Measurements from ENCODE around the gene BRF1. TPM values are rescaled to one million over a fixed set of nuclear protein-coding genes. Genes with fewer than 3 reads are reported as not detected.

The BRF1 gene
- total and polyA plus RNA-seq, 2 of the 13 experiments (the other 11 are each of a cell fraction or from before 2014, with no cell fraction given), result 5.1 to 11.0 TPM

GRCh38 chr14:105216490-105217247 lies 84.1 kb downstream of the BRF1 start:
- Histone ChIP-seq H2AFZ (ENCODE audit: low read length) (no peak overlapping the region), H3K4me1 (ENCODE audit: insufficient read depth, low read length) (no peaks in the 10 kb centered on the region), H3K9me3 (ENCODE audit: low read length) (no peaks in the 10 kb centered on the region), H3K27ac (ENCODE audit: extremely low read length, insufficient read depth, low read length) (no peak overlapping the region), H3K4me3 (replicated peaks in 1 of 3; ENCODE audit: insufficient read depth in 1 of 3, low read depth in 2 of 3, low read length in 3 of 3) (no peak overlapping the region), H3K27me3 (ENCODE audit: control insufficient read depth in 1 of 2, insufficient read depth in 2 of 2, low read length in 2 of 2) (no peaks in the 10 kb centered on the region), H3K36me3 (replicated peaks in 1 of 2; ENCODE audit: control insufficient read depth in 1 of 2, insufficient read depth in 2 of 2, low read length in 2 of 2) (peaks cover 24 to 30% of the 10 kb centered on the region in 2 experiments; a peak in 4 of 5 replicates), H3K79me2 (ENCODE audit: insufficient read depth, low read length) (no peaks in the 10 kb centered on the region), H3K4me2 (ENCODE audit: low read depth, low read length) (no peak overlapping the region), H3K9ac (ENCODE audit: insufficient read depth, low read depth, low read length) (no peak overlapping the region), H4K20me1 (ENCODE audit: insufficient read depth, low read length) (no peaks in the 10 kb centered on the region)
- TF ChIP-seq, protein P1, sequence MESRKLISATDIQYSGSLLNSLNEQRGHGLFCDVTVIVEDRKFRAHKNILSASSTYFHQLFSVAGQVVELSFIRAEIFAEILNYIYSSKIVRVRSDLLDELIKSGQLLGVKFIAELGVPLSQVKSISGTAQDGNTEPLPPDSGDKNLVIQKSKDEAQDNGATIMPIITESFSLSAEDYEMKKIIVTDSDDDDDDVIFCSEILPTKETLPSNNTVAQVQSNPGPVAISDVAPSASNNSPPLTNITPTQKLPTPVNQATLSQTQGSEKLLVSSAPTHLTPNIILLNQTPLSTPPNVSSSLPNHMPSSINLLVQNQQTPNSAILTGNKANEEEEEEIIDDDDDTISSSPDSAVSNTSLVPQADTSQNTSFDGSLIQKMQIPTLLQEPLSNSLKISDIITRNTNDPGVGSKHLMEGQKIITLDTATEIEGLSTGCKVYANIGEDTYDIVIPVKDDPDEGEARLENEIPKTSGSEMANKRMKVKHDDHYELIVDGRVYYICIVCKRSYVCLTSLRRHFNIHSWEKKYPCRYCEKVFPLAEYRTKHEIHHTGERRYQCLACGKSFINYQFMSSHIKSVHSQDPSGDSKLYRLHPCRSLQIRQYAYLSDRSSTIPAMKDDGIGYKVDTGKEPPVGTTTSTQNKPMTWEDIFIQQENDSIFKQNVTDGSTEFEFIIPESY (CRISPR knock-in tag; IDR thresholded peaks at IDR 0.05), result peak; percentile 85
- TF ChIP-seq, protein P2, sequence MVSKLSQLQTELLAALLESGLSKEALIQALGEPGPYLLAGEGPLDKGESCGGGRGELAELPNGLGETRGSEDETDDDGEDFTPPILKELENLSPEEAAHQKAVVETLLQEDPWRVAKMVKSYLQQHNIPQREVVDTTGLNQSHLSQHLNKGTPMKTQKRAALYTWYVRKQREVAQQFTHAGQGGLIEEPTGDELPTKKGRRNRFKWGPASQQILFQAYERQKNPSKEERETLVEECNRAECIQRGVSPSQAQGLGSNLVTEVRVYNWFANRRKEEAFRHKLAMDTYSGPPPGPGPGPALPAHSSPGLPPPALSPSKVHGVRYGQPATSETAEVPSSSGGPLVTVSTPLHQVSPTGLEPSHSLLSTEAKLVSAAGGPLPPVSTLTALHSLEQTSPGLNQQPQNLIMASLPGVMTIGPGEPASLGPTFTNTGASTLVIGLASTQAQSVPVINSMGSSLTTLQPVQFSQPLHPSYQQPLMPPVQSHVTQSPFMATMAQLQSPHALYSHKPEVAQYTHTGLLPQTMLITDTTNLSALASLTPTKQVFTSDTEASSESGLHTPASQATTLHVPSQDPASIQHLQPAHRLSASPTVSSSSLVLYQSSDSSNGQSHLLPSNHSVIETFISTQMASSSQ (IDR thresholded peaks at IDR 0.05; ENCODE audit: low read depth), result no peak
- TF ChIP-seq, protein P2 (CRISPR knock-in tag; IDR thresholded peaks at IDR 0.05; ENCODE audit: borderline replicate concordance), result no peak
- TF ChIP-seq JDP2 (CRISPR knock-in tag; IDR thresholded peaks at IDR 0.05; ENCODE audit: borderline replicate concordance), result no peak
- no TSS peak for BruUV-seq (replicated peaks)
- no peak for ATAC-seq
- in situ Hi-C loops (cut with HindIII; ENCODE audit: extremely low pct_ligation_motif_present, low pct_unique_long_range_greater_than_20kb) (no loop called here), intact Hi-C loops (cut with micrococcal nuclease; ENCODE audit: unreplicated experiment) (no loop called here)
- POLR2A ChIA-PET, result no interaction called here
- 92% methylated on average over 17 of the region's 30 CpGs for WGBS (ENCODE audit: low lambda C conversion rate)
- CTCF ChIA-PET (ENCODE audit: low intra/inter-chr PET ratio, low total read pairs), result no interaction called here
- FAIRE-seq, result no peak
- no peak for DNase-seq (ENCODE audit: low spot score)

All from HepG2 (cell line).